Lower leg skin (tissue), 3 donors: ENCODE results near the gene SYNE2.

Experiments used
- CTCF ChIP-seq, 3 donors: fragments of 450-650 bp; IDR thresholded peaks; one replicate each; pipeline ENCODE4 v1.5.1; 2016; ENCODE audit warnings: antibody characterized with exemption in 3 of 3, mild to moderate bottlenecking in 3 of 3, moderate library complexity in 2 of 3
- POLR2A ChIP-seq, 2 donors: fragments of 450-650 bp; IDR thresholded peaks; one replicate each; pipeline ENCODE4 v1.6.1; 2016 to 2017; ENCODE audit warnings: antibody characterized with exemption in 2 of 2, mild to moderate bottlenecking in 1 of 2, moderate library complexity in 1 of 2

DNA sequence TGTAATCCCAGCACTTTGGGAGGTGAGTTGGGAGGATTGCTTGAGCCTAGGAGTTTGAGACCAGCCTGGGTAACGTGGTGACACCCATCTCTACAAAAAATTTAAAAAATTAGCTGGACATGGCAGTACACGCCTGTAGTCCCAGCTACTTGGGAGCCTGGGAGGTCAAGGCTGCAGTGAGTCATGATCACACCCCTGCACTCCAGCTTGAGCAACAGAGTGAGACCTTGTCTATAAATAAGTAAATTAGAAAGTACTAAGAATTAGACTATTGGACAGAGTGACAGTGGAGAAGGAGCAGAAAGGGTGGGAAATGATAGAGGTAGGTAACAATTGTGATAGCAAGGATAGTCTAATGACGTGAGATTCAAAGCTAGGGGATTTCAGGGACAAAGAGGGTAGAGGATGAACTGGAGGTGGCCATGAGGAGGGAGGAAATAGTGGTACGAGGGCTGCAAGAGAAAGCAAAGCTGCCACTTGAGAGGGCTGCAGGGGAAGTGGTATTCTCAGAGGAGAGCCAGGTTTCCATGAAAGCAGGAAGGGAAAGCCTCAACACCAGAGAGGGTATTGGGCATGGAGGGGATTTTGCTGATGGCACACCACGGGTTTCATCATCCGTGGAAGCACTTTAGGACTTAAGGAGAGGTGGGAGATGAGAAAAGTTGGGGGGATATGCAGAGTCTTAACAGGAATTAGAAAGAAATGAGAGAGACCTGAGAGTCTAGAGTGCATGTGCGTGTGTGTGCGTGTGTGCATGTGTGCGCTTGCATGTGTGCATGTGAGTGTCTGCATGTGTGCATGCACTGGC, 85.6 kb downstream of the SYNE2 start:
- TF ChIP-seq CTCF (IDR thresholded peaks at IDR 0.05) (no peak), POLR2A (IDR thresholded peaks at IDR 0.05) (no peak)
